H1 (cell line): Measurements from ENCODE around the gene SCYGR7. TPM values are rescaled to one million over a fixed set of nuclear protein-coding genes. Genes with fewer than 3 reads are reported as not detected.

Source experiments
- CTCF ChIA-PET: fragments of 300-600 bp; sonication (Branson Sonifier 250); formaldehyde crosslinking; loops from one replicate; lab custom pipeline; 2021; ENCODE audit not compliant: partially characterized antibody; lab: Charles Lee
- POLR2A ChIA-PET: fragments of 300-600 bp; sonication (Branson Sonifier 250); formaldehyde crosslinking; loops from one replicate; lab custom pipeline; 2021; ENCODE audit warnings: inconsistent platforms; ENCODE audit not compliant: partially characterized antibody; lab: Charles Lee
- DNase-seq, 2 experiments: peaks; one replicate each; pipeline versions ENCODE4 v3.0.0 to v3.0.0-alpha.2; 2010 to 2022; ENCODE audit warnings: low spot score in 2 of 2, low read depth in 1 of 2, mixed read lengths in 1 of 2
- FAIRE-seq: peaks from 2 replicates; lab custom pipeline; 2011; peaks lifted over from hg19 to GRCh38; lab: Jason Lieb, UNC
- H2AFZ ChIP-seq: 2 replicates; pipeline ENCODE4 v1.8.1; 2012; ENCODE audit warnings: low read length, inconsistent platforms
- H2AK5ac ChIP-seq: 2 replicates; pipeline ENCODE4 v1.6.1; 2013; ENCODE audit warnings: low read depth, low read length
- H2BK120ac ChIP-seq: replicated peaks from 2 replicates; pipeline ENCODE3; 2013; ENCODE audit warnings: low read depth, low read length, inconsistent platforms
- H2BK12ac ChIP-seq: 2 replicates; pipeline ENCODE4 v1.6.1; 2013; ENCODE audit warnings: low read depth, low read length
- H2BK15ac ChIP-seq: 2 replicates; pipeline ENCODE4 v1.6.1; 2013; ENCODE audit warnings: low read length
- H2BK20ac ChIP-seq: 2 replicates; pipeline ENCODE4 v1.6.1; 2013; ENCODE audit warnings: low read length
- H2BK5ac ChIP-seq: 2 replicates; pipeline ENCODE4 v1.6.1; 2013; ENCODE audit warnings: low read depth, low read length
- H3K14ac ChIP-seq: 2 replicates; pipeline ENCODE4 v1.6.1; 2013; ENCODE audit warnings: inconsistent platforms; ENCODE audit not compliant: insufficient read length
- H3K18ac ChIP-seq: 2 replicates; pipeline ENCODE4 v1.6.1; 2013; ENCODE audit warnings: low read length; ENCODE audit errors: extremely low read depth
- H3K23ac ChIP-seq: 2 replicates; pipeline ENCODE4 v1.6.1; 2013; ENCODE audit warnings: inconsistent platforms; ENCODE audit not compliant: insufficient read length
- H3K23me2 ChIP-seq: 2 replicates; pipeline ENCODE4 v1.6.1; 2013; ENCODE audit warnings: low read depth, low read length
- H3K27ac ChIP-seq: 2 replicates; pipeline ENCODE4 v1.6.1; 2011; ENCODE audit warnings: low read depth, low read length, inconsistent platforms
- H3K27me3 ChIP-seq, 4 experiments: replicated peaks in 1 of 4; 1 replicate in 1 of 4; 2 replicates in 3 of 4; pipeline versions ENCODE4 v1.6.1 to v1.8.1; 2011 to 2013; ENCODE audit warnings: low read length in 3 of 4, mild to moderate bottlenecking in 3 of 4, inconsistent platforms in 2 of 4, mixed read lengths in 2 of 4, moderate library complexity in 1 of 4; ENCODE audit not compliant: control insufficient read depth in 3 of 4, insufficient read depth in 3 of 4; ENCODE audit errors: extremely low read depth in 1 of 4
- H3K36me3 ChIP-seq, 4 experiments: 2 replicates each; pipeline versions ENCODE4 v1.6.1 to v1.8.1; 2011 to 2013; ENCODE audit warnings: mild to moderate bottlenecking in 4 of 4, low read length in 3 of 4, moderate library complexity in 2 of 4, control low read depth in 1 of 4, inconsistent platforms in 1 of 4; ENCODE audit not compliant: insufficient read depth in 4 of 4, control insufficient read depth in 2 of 4
- H3K4ac ChIP-seq: replicated peaks from 2 replicates; pipeline ENCODE3; 2013; ENCODE audit warnings: low read length, low read depth, mixed read lengths, inconsistent platforms; ENCODE audit not compliant: insufficient read length
- H3K4me1 ChIP-seq, 4 experiments: replicated peaks in 1 of 4; 1 replicate in 1 of 4; 2 replicates in 3 of 4; pipeline versions ENCODE4 v1.6.1 to v1.8.1; 2011 to 2013; ENCODE audit warnings: low read length in 3 of 4, inconsistent platforms in 2 of 4, mixed read lengths in 1 of 4; ENCODE audit not compliant: insufficient read depth in 4 of 4, control insufficient read depth in 3 of 4
- H3K4me2 ChIP-seq, 2 experiments: 2 replicates each; pipeline versions ENCODE4 v1.6.1 to v1.8.1; 2011 to 2013; ENCODE audit warnings: low read depth in 2 of 2, low read length in 2 of 2, control low read depth in 1 of 2, inconsistent platforms in 1 of 2, mild to moderate bottlenecking in 1 of 2; ENCODE audit not compliant: insufficient read depth in 1 of 2
- H3K4me3 ChIP-seq, 4 experiments: fragments of 200-600, 300-600 bp in 1 of 4; sonication (generic), shearing (Covaris generic), sonication (Bioruptor Twin) in 1 of 4; 2 replicates each; pipeline versions ENCODE4 v1.5.1 to v1.8.1; 2011 to 2016; ENCODE audit warnings: low read length in 4 of 4, low read depth in 3 of 4, control low read depth in 2 of 4, inconsistent platforms in 2 of 4, mild to moderate bottlenecking in 2 of 4, mixed read lengths in 1 of 4, moderate library complexity in 1 of 4; ENCODE audit not compliant: insufficient read depth in 2 of 4; ENCODE audit errors: extremely low read depth in 1 of 4
- H3K56ac ChIP-seq: replicated peaks from 2 replicates; pipeline ENCODE3; 2013; ENCODE audit warnings: low read depth, mild to moderate bottlenecking, mixed read lengths, low read length, inconsistent platforms; ENCODE audit not compliant: insufficient read length
- H3K79me1 ChIP-seq: 2 replicates; pipeline ENCODE4 v1.6.1; 2013; ENCODE audit warnings: low read depth, low read length, control low read depth
- H3K79me2 ChIP-seq, 2 experiments: 2 replicates each; pipeline versions ENCODE4 v1.6.1 to v1.8.1; 2012 to 2013; ENCODE audit warnings: low read length in 2 of 2, mild to moderate bottlenecking in 2 of 2, inconsistent platforms in 1 of 2; ENCODE audit not compliant: insufficient read depth in 2 of 2, control insufficient read depth in 1 of 2
- H3K9ac ChIP-seq, 4 experiments: replicated peaks in 1 of 4; 1 replicate in 1 of 4; 2 replicates in 3 of 4; pipeline versions ENCODE4 v1.6.1 to v1.8.1; 2011 to 2013; ENCODE audit warnings: low read depth in 3 of 4, low read length in 3 of 4, control low read depth in 2 of 4, mild to moderate bottlenecking in 2 of 4, moderate library complexity in 2 of 4, inconsistent platforms in 1 of 4; ENCODE audit errors: extremely low read depth in 1 of 4
- H3K9me3 ChIP-seq, 2 experiments: 2 replicates each; pipeline versions ENCODE4 v1.6.1 to v1.8.1; 2012 to 2013; ENCODE audit warnings: mild to moderate bottlenecking in 2 of 2, moderate library complexity in 2 of 2, control low read depth in 1 of 2, inconsistent platforms in 1 of 2, low read depth in 1 of 2, low read length in 1 of 2, mixed read lengths in 1 of 2; ENCODE audit not compliant: insufficient read depth in 2 of 2
- H4K20me1 ChIP-seq, 2 experiments: replicated peaks in 1 of 2; 2 replicates each; pipeline versions ENCODE3 to v1.8.1; 2011 to 2013; ENCODE audit warnings: inconsistent platforms in 2 of 2, low read length in 2 of 2, mild to moderate bottlenecking in 1 of 2; ENCODE audit not compliant: insufficient read depth in 2 of 2, control insufficient read depth in 1 of 2
- H4K5ac ChIP-seq: 2 replicates; pipeline ENCODE4 v1.6.1; 2013; ENCODE audit warnings: low read length, low read depth, mixed read lengths, inconsistent platforms; ENCODE audit not compliant: insufficient read length
- H4K8ac ChIP-seq: 2 replicates; pipeline ENCODE4 v1.8.0; 2013; ENCODE audit warnings: mild to moderate bottlenecking, moderate library complexity, low read length, inconsistent platforms; ENCODE audit not compliant: insufficient read depth; ENCODE audit errors: extremely low read depth
- H4K91ac ChIP-seq: replicated peaks from 2 replicates; pipeline ENCODE3; 2013; ENCODE audit warnings: low read length, mixed read lengths, inconsistent platforms; ENCODE audit not compliant: insufficient read length
- EZH2 ChIP-seq: fragments of 200-600 bp; sonication (generic); IDR thresholded peaks from 2 replicates; pipeline ENCODE4 v1.7.1; 2012; ENCODE audit warnings: low read depth, mild to moderate bottlenecking, moderate library complexity, low read length, inconsistent platforms; ENCODE audit not compliant: severe bottlenecking
- MAFK ChIP-seq: IDR thresholded peaks from 2 replicates; pipeline ENCODE4 v1.6.1; 2012; ENCODE audit warnings: low read depth, mild to moderate bottlenecking, improper control_type of control experiment, low read length
- RAD21 ChIP-seq, 2 experiments: IDR thresholded peaks in 1 of 2; conservative IDR thresholded peaks in 1 of 2; 2 replicates each; pipeline ENCODE4 v1.6.1; 2011; ENCODE audit warnings: low read depth in 2 of 2, low read length in 2 of 2, improper control_type of control experiment in 1 of 2, inconsistent platforms in 1 of 2, mild to moderate bottlenecking in 1 of 2, moderate library complexity in 1 of 2
- SAP30 ChIP-seq: fragments of 300-600 bp; sonication (generic); IDR thresholded peaks from 2 replicates; pipeline ENCODE4 v1.7.1; 2012; ENCODE audit warnings: low read length, moderate library complexity, mild to moderate bottlenecking, inconsistent platforms; ENCODE audit not compliant: insufficient read depth, insufficient replicate concordance
- SUZ12 ChIP-seq: fragments of 200-600 bp; sonication (generic); IDR thresholded peaks from 2 replicates; pipeline ENCODE4 v1.6.1; 2012; ENCODE audit warnings: mild to moderate bottlenecking, inconsistent platforms, low read length, moderate library complexity, mixed read lengths
- TAF1 ChIP-seq: IDR thresholded peaks from 2 replicates; pipeline ENCODE4 v1.6.1; 2011; ENCODE audit warnings: mild to moderate bottlenecking, low read depth, low read length
- YY1 ChIP-seq: IDR thresholded peaks from 2 replicates; pipeline ENCODE4 v1.6.1; 2011; ENCODE audit warnings: low read depth, mild to moderate bottlenecking, low read length
- WGBS, 2 experiments: shearing (Covaris generic) in 1 of 2; methylation state at CpG; one replicate each; pipeline versions ENCODE4 v1.1.6 to v1.1.7; 2013 to 2015; ENCODE audit warnings: low lambda C conversion rate in 2 of 2, mixed read lengths in 2 of 2, inconsistent platforms in 1 of 2, low coverage in 1 of 2, missing lambda C conversion rate in 1 of 2; ENCODE audit not compliant: insufficient replicate concordance in 2 of 2, insufficient coverage in 1 of 2, insufficient read length in 1 of 2; ENCODE audit errors: extremely low coverage in 1 of 2, missing lambda C conversion rate in 1 of 2; 5-methylcytosine and 5-hydroxymethylcytosine counted together
- polyA plus RNA-seq, 7 experiments: library from polyadenylated mRNA; depleted of rRNA in 3 of 7; stranded (reverse) in 5 of 7; unstranded in 2 of 7; fragments of >200 nt in 5 of 7; fragments of 200-250 nt in 2 of 7; gene quantifications; 1 replicate in 5 of 7; 2 replicates in 1 of 7; 4 replicates in 1 of 7; pipeline versions ENCODE4 v1.2.1 to v1.2.3, GENCODE V29; 2011 to 2013; ENCODE audit warnings: missing spikeins in 2 of 7, mixed read lengths in 2 of 7
- total RNA-seq: library from RNA; stranded (reverse); fragmentation: NEBNext Ultra II Directional; extraction: Animal tissue kit (Norgen Biotek cat#: 25700); gene quantifications from 2 replicates; pipeline ENCODE4 v1.2.1, GENCODE V29; 2021
- TF ChIP-seq, protein P1 (sequence below), 3 experiments: IDR thresholded peaks; 1 replicate in 2 of 3; 2 replicates in 1 of 3; pipeline versions ENCODE4 v1.5.1 to v1.6.1; 2011; ENCODE audit warnings: low read length in 3 of 3, mild to moderate bottlenecking in 3 of 3, inconsistent platforms in 2 of 3, low read depth in 1 of 3, moderate library complexity in 1 of 3; ENCODE audit not compliant: insufficient read depth in 1 of 3; ENCODE audit errors: control extremely low read depth in 1 of 3
- TF ChIP-seq, protein P2 (sequence below): IDR thresholded peaks from 2 replicates; pipeline ENCODE4 v1.6.1; 2011; ENCODE audit warnings: low read depth, mild to moderate bottlenecking, low read length; ENCODE audit not compliant: insufficient read depth

Gene SCYGR7
- total and polyA plus RNA-seq, 2 of the 8 experiments (the other 6 are each of a cell fraction or from before 2014, with no cell fraction given) = not detected

DNA sequence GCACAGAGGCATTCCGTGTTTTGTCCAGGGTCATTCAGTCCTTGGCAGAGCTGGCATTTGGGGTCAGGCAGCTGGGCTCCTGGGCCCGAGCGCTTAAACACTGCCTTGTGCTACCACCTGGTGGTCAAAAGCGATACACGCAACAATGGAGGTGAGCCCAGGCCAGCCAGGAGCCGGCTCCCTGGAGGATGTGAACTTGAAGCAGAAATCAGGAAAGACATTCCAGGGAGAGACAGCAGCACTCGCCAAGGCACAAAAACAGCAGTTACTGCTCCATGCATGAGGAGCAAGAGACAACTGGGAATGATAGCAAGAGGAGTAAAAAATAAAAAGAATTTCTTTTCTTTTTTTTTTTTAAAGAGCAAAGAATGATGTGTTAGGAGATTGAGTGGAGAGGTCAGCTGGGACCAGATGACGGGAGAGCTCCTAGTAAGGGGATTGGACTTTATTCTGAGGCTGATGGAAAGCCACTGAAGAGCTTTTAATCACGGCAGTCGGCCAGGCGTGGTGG lies 38.3 kb downstream of the SCYGR7 start:
- H3K4me2 ChIP-seq = no peak overlapping the region
- no peak overlapping the region for H3K56ac ChIP-seq
- peak; percentile 70 to 89 for DNase-seq
- no peak overlapping the region for H2BK120ac ChIP-seq
- peak; percentile 86 for FAIRE-seq
- no peaks in the 10 kb centered on the region for H3K79me2 ChIP-seq
- H3K27ac ChIP-seq = no peak overlapping the region
- H3K4me1 ChIP-seq = no peaks in the 10 kb centered on the region
- no peak overlapping the region for H2BK20ac ChIP-seq
- no peaks in the 10 kb centered on the region for H3K23me2 ChIP-seq
- no peak overlapping the region for H3K23ac ChIP-seq
- H4K20me1 ChIP-seq = no peaks in the 10 kb centered on the region
- H3K18ac ChIP-seq = no peak overlapping the region
- H2AFZ ChIP-seq = no peak overlapping the region
- H3K27me3 ChIP-seq = no peaks in the 10 kb centered on the region
- H3K9ac ChIP-seq = no peak overlapping the region
- POLR2A ChIA-PET = interaction anchor here (1.2 to 1.4 kb wide), 2 partner anchors 26 to 107 kb away, joined by 4 read pairs; no protein-coding TSS in a partner anchor
- H2BK15ac ChIP-seq = peak overlapping the region; percentile 61; the same call in 1 of the 2 replicates
- no peak overlapping the region for H2AK5ac ChIP-seq
- WGBS, 2 experiments = 40% methylated on average over 11 of the region's 11 CpGs; no CpG with 5 or more reads in 1 of the 2 experiments
- no peaks in the 10 kb centered on the region for H3K79me1 ChIP-seq
- no peak overlapping the region for H3K4ac ChIP-seq
- H3K4me3 ChIP-seq = no peak overlapping the region
- H4K5ac ChIP-seq = no peak overlapping the region
- H2BK5ac ChIP-seq = no peak overlapping the region
- no peak overlapping the region for H2BK12ac ChIP-seq
- H3K9me3 ChIP-seq = no peaks in the 10 kb centered on the region
- H3K14ac ChIP-seq = no peak overlapping the region
- no peak overlapping the region for H4K8ac ChIP-seq
- no peaks in the 10 kb centered on the region for H3K36me3 ChIP-seq
- no peak overlapping the region for H4K91ac ChIP-seq
- CTCF ChIA-PET = interaction anchor here (0.6 to 5.4 kb wide), 70 partner anchors 8 to 642 kb away, joined by 3 to 92 read pairs (median 4); partner anchors contain the start of genes DAW1, SCYGR2, SCYGR5 and SCYGR8
- TF ChIP-seq YY1 (peak; percentile 87), MAFK (no peak), RAD21 (IDR thresholded peaks at IDR 0.05 in 1 of 2, conservative IDR thresholded peaks at IDR 0.05 in 1 of 2; ENCODE audit: low read depth in 2 of 2, low read length in 2 of 2) (peak; percentile 99 to 100), SAP30 (no peak), SUZ12 (no peak), EZH2 (no peak), TAF1 (no peak)
- TF ChIP-seq, protein P1, sequence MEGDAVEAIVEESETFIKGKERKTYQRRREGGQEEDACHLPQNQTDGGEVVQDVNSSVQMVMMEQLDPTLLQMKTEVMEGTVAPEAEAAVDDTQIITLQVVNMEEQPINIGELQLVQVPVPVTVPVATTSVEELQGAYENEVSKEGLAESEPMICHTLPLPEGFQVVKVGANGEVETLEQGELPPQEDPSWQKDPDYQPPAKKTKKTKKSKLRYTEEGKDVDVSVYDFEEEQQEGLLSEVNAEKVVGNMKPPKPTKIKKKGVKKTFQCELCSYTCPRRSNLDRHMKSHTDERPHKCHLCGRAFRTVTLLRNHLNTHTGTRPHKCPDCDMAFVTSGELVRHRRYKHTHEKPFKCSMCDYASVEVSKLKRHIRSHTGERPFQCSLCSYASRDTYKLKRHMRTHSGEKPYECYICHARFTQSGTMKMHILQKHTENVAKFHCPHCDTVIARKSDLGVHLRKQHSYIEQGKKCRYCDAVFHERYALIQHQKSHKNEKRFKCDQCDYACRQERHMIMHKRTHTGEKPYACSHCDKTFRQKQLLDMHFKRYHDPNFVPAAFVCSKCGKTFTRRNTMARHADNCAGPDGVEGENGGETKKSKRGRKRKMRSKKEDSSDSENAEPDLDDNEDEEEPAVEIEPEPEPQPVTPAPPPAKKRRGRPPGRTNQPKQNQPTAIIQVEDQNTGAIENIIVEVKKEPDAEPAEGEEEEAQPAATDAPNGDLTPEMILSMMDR (IDR thresholded peaks at IDR 0.05; ENCODE audit: control extremely low read depth in 1 of 3, insufficient read depth in 1 of 3, low read depth in 1 of 3, low read length in 3 of 3) = peak; percentile 75 to 91 (median 84)
- TF ChIP-seq, protein P2, sequence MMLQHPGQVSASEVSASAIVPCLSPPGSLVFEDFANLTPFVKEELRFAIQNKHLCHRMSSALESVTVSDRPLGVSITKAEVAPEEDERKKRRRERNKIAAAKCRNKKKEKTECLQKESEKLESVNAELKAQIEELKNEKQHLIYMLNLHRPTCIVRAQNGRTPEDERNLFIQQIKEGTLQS = 0 out of 2 replicates have a peak, but pooled peaks have one; percentile 20
